Measurements from ENCODE around the gene L1CAM. TPM values are rescaled to one million over a fixed set of nuclear protein-coding genes. Genes with fewer than 3 reads are reported as not detected.

Gene L1CAM
- total RNA-seq, 1 experiment from 2014 or later: 0.64 TPM

- DNase-seq (ENCODE audit: low spot score): no peak
- H3K4me1 ChIP-seq (ENCODE audit: insufficient read depth, low read length, poor library complexity, severe bottlenecking): no peaks in the 10 kb centered on the region
- CTCF ChIA-PET: no interaction called here
- BruUV-seq (replicated peaks): no TSS peak
- POLR2A ChIA-PET (ENCODE audit: low non-redundant PET): no interaction called here
- no peak overlapping the region for H3K4me3 ChIP-seq (ENCODE audit: low read depth, low read length, poor library complexity, severe bottlenecking)
- intact Hi-C loops (cut with micrococcal nuclease; ENCODE audit: unreplicated experiment): no loop called here
- no peaks in the 10 kb centered on the region for H3K9me3 ChIP-seq (ENCODE audit: low read depth, low read length, poor library complexity, severe bottlenecking)
- no peaks in the 10 kb centered on the region for H3K27me3 ChIP-seq (replicated peaks; ENCODE audit: insufficient read depth, low read depth, low read length, poor library complexity)
- no peaks in the 10 kb centered on the region for H3K36me3 ChIP-seq (ENCODE audit: insufficient read depth, low read length, poor library complexity, severe bottlenecking)
- H3K27ac ChIP-seq (ENCODE audit: low read depth, low read length, poor library complexity, severe bottlenecking): no peak overlapping the region
- TF ChIP-seq CTCF (conservative IDR thresholded peaks at IDR 0.05; ENCODE audit: low read depth, low read length) (no peak), EZH2 (IDR thresholded peaks at IDR 0.05; ENCODE audit: borderline replicate concordance, low read depth, low read length, poor library complexity, severe bottlenecking) (no peak)
Observed at GRCh38 chrX:153862369-153863250, 23.4 kb downstream of the L1CAM start.

GRCh38 chrX:153861733-153862310, 24.2 kb downstream of the L1CAM start:
- intact Hi-C loops (cut with micrococcal nuclease; ENCODE audit: unreplicated experiment): no loop called here
- no peaks in the 10 kb centered on the region for H3K4me1 ChIP-seq (ENCODE audit: insufficient read depth, low read length, poor library complexity, severe bottlenecking)
- ChIA-PET CTCF (no interaction called here), POLR2A (ENCODE audit: low non-redundant PET) (no interaction called here)
- TF ChIP-seq EZH2 (IDR thresholded peaks at IDR 0.05; ENCODE audit: borderline replicate concordance, low read depth, low read length, poor library complexity, severe bottlenecking) (no peak), CTCF (conservative IDR thresholded peaks at IDR 0.05; ENCODE audit: low read depth, low read length) (no peak)
- no peak for DNase-seq (ENCODE audit: low spot score)
- no TSS peak for BruUV-seq (replicated peaks)
- H3K27me3 ChIP-seq (replicated peaks; ENCODE audit: insufficient read depth, low read depth, low read length, poor library complexity): no peaks in the 10 kb centered on the region
- no peaks in the 10 kb centered on the region for H3K9me3 ChIP-seq (ENCODE audit: low read depth, low read length, poor library complexity, severe bottlenecking)
- H3K27ac ChIP-seq (ENCODE audit: low read depth, low read length, poor library complexity, severe bottlenecking): no peak overlapping the region
- H3K4me3 ChIP-seq (ENCODE audit: low read depth, low read length, poor library complexity, severe bottlenecking): no peak overlapping the region
- H3K36me3 ChIP-seq (ENCODE audit: insufficient read depth, low read length, poor library complexity, severe bottlenecking): no peaks in the 10 kb centered on the region

GRCh38 chrX:153861151-153861550, 24.8 kb downstream of the L1CAM start:
- ChIA-PET CTCF (no interaction called here), POLR2A (ENCODE audit: low non-redundant PET) (no interaction called here)
- intact Hi-C loops (cut with micrococcal nuclease; ENCODE audit: unreplicated experiment): no loop called here
- TF ChIP-seq CTCF (conservative IDR thresholded peaks at IDR 0.05; ENCODE audit: low read depth, low read length) (no peak), EZH2 (IDR thresholded peaks at IDR 0.05; ENCODE audit: borderline replicate concordance, low read depth, low read length, poor library complexity, severe bottlenecking) (no peak)
- DNase-seq (ENCODE audit: low spot score): no peak
- H3K27me3 ChIP-seq (replicated peaks; ENCODE audit: insufficient read depth, low read depth, low read length, poor library complexity): peaks cover 2% of the 10 kb centered on the region
- no TSS peak for BruUV-seq (replicated peaks)
- H3K4me1 ChIP-seq (ENCODE audit: insufficient read depth, low read length, poor library complexity, severe bottlenecking): no peaks in the 10 kb centered on the region
- H3K27ac ChIP-seq (ENCODE audit: low read depth, low read length, poor library complexity, severe bottlenecking): no peak overlapping the region
- H3K36me3 ChIP-seq (ENCODE audit: insufficient read depth, low read length, poor library complexity, severe bottlenecking): no peaks in the 10 kb centered on the region
- H3K4me3 ChIP-seq (ENCODE audit: low read depth, low read length, poor library complexity, severe bottlenecking): no peak overlapping the region
- no peaks in the 10 kb centered on the region for H3K9me3 ChIP-seq (ENCODE audit: low read depth, low read length, poor library complexity, severe bottlenecking)

Data from A673 (cell line).